ENCODE results near the gene F13A1.

The F13A1 gene

GRCh38 chr6:6225885-6226529, 94.5 kb downstream of the F13A1 start:
- in situ Hi-C loops (cut with HindIII; ENCODE audit: low pct_unique_long_range_greater_than_20kb, low sequenced_read_pairs), result no loop called here
- no peak for TF ChIP-seq JUND (IDR thresholded peaks at IDR 0.05; ENCODE audit: low read depth)
- DNase-seq (ENCODE audit: low read depth in 1 of 2, low spot score in 1 of 2), result no peak

GRCh38 chr6:6224933-6225486, 95.5 kb downstream of the F13A1 start:
- in situ Hi-C loops (cut with HindIII; ENCODE audit: low pct_unique_long_range_greater_than_20kb, low sequenced_read_pairs), result no loop called here
- DNase-seq (ENCODE audit: low read depth in 1 of 2, low spot score in 1 of 2), result peak in 1 of 2 experiments; percentile 49
- TF ChIP-seq JUND (IDR thresholded peaks at IDR 0.05; ENCODE audit: low read depth), result no peak

- in situ Hi-C loops (cut with HindIII; ENCODE audit: low pct_unique_long_range_greater_than_20kb, low sequenced_read_pairs), result no loop called here
- TF ChIP-seq JUND (IDR thresholded peaks at IDR 0.05; ENCODE audit: low read depth), result no peak
- DNase-seq (ENCODE audit: low read depth in 1 of 2, low spot score in 1 of 2), result peak in 1 of 2 experiments; percentile 6
Measured at GRCh38 chr6:6221787-6222535, 98.5 kb downstream of the F13A1 start.

- peak; percentile 15 for DNase-seq (ENCODE audit: low read depth in 1 of 2, low spot score in 1 of 2)
- in situ Hi-C loops (cut with HindIII; ENCODE audit: low pct_unique_long_range_greater_than_20kb, low sequenced_read_pairs), result no loop called here
- TF ChIP-seq JUND (IDR thresholded peaks at IDR 0.05; ENCODE audit: low read depth), result no peak
Measured at GRCh38 chr6:6220718-6221117, 99.7 kb downstream of the F13A1 start.

- DNase-seq (ENCODE audit: low read depth in 1 of 2, low spot score in 1 of 2), result no peak
- TF ChIP-seq JUND (IDR thresholded peaks at IDR 0.05; ENCODE audit: low read depth), result no peak
- in situ Hi-C loops (cut with HindIII; ENCODE audit: low pct_unique_long_range_greater_than_20kb, low sequenced_read_pairs), result no loop called here
Measured at GRCh38 chr6:6219716-6220115, 100.7 kb downstream of the F13A1 start.

GRCh38 chr6:6218759-6219085, 101.7 kb downstream of the F13A1 start:
- DNase-seq (ENCODE audit: low read depth in 1 of 2, low spot score in 1 of 2), result peak in 1 of 2 experiments; percentile 5
- in situ Hi-C loops (cut with HindIII; ENCODE audit: low pct_unique_long_range_greater_than_20kb, low sequenced_read_pairs), result no loop called here
- no peak for TF ChIP-seq JUND (IDR thresholded peaks at IDR 0.05; ENCODE audit: low read depth)

GRCh38 chr6:6217855-6218758, 102.4 kb downstream of the F13A1 start:
- DNase-seq (ENCODE audit: low read depth in 1 of 2, low spot score in 1 of 2), result no peak
- TF ChIP-seq JUND (IDR thresholded peaks at IDR 0.05; ENCODE audit: low read depth), result no peak
- in situ Hi-C loops (cut with HindIII; ENCODE audit: low pct_unique_long_range_greater_than_20kb, low sequenced_read_pairs), result no loop called here

GRCh38 chr6:6210994-6211393, 109.5 kb downstream of the F13A1 start:
- TF ChIP-seq JUND (IDR thresholded peaks at IDR 0.05; ENCODE audit: low read depth), result no peak
- DNase-seq (ENCODE audit: low read depth in 1 of 2, low spot score in 1 of 2), result no peak
- in situ Hi-C loops (cut with HindIII; ENCODE audit: low pct_unique_long_range_greater_than_20kb, low sequenced_read_pairs), result no loop called here

- no peak for DNase-seq (ENCODE audit: low read depth in 1 of 2, low spot score in 1 of 2)
- TF ChIP-seq JUND (IDR thresholded peaks at IDR 0.05; ENCODE audit: low read depth), result no peak
- in situ Hi-C loops (cut with HindIII; ENCODE audit: low pct_unique_long_range_greater_than_20kb, low sequenced_read_pairs), result no loop called here
Measured at GRCh38 chr6:6202886-6203285, 117.6 kb downstream of the F13A1 start.

GRCh38 chr6:6201200-6201599, 119.3 kb downstream of the F13A1 start:
- no peak for DNase-seq (ENCODE audit: low read depth in 1 of 2, low spot score in 1 of 2)

GRCh38 chr6:6199678-6200077, 120.8 kb downstream of the F13A1 start:
- no peak for DNase-seq (ENCODE audit: low read depth in 1 of 2, low spot score in 1 of 2)
- in situ Hi-C loops (cut with HindIII; ENCODE audit: low pct_unique_long_range_greater_than_20kb, low sequenced_read_pairs), result no loop called here
- TF ChIP-seq JUND (IDR thresholded peaks at IDR 0.05; ENCODE audit: low read depth), result no peak

More at GRCh38 chr6:6201200-6201599, 119.3 kb downstream of the F13A1 start:
- in situ Hi-C loops (cut with HindIII; ENCODE audit: low pct_unique_long_range_greater_than_20kb, low sequenced_read_pairs), result no loop called here
- no peak for TF ChIP-seq JUND (IDR thresholded peaks at IDR 0.05; ENCODE audit: low read depth)

GRCh38 chr6:6196762-6197161, 123.7 kb downstream of the F13A1 start:
- no peak for TF ChIP-seq JUND (IDR thresholded peaks at IDR 0.05; ENCODE audit: low read depth)
- in situ Hi-C loops (cut with HindIII; ENCODE audit: low pct_unique_long_range_greater_than_20kb, low sequenced_read_pairs), result no loop called here
- DNase-seq (ENCODE audit: low read depth in 1 of 2, low spot score in 1 of 2), result no peak
